GM23338 (cell line): ENCODE data around the gene NKAIN2.

Experiments used
- CREB1 ChIP-seq: fragments of 250-450 bp; sonication (Bioruptor Pico); IDR thresholded peaks from 2 replicates; pipeline ENCODE4 v1.5.0; 2020; ENCODE audit warnings: low read depth, mild to moderate bottlenecking, moderate library complexity
- CTCF ChIP-seq, 2 experiments: fragments of 200-600 bp in 1 of 2; sonication (generic) in 1 of 2; conservative IDR thresholded peaks; 2 replicates each; pipeline versions ENCODE4 v1.5.1 to v1.6.1; 2016 to 2017; ENCODE audit warnings: antibody characterized with exemption in 2 of 2, low read depth in 2 of 2, mild to moderate bottlenecking in 2 of 2, moderate library complexity in 1 of 2
- ETS1 ChIP-seq: IDR thresholded peaks from 2 replicates; pipeline ENCODE4 v1.6.1; 2016; ENCODE audit warnings: antibody characterized with exemption
- EZH2 ChIP-seq: fragments of 200-600 bp; sonication (generic); IDR thresholded peaks from one replicate; pipeline ENCODE4 v1.8.0; 2017; ENCODE audit warnings: antibody characterized with exemption, mild to moderate bottlenecking, low read depth; ENCODE audit not compliant: unreplicated experiment
- EZH2phosphoT487 ChIP-seq: fragments of 200-600 bp; sonication (generic); IDR thresholded peaks from one replicate; pipeline ENCODE4 v1.8.1; 2018; ENCODE audit warnings: antibody characterized with exemption; ENCODE audit not compliant: unreplicated experiment
- JUNB ChIP-seq: IDR thresholded peaks from one replicate; pipeline ENCODE4 v1.6.1; 2016; ENCODE audit warnings: antibody characterized with exemption; ENCODE audit not compliant: unreplicated experiment
- NANOG ChIP-seq: IDR thresholded peaks from 2 replicates; pipeline ENCODE4 v1.6.1; 2016; ENCODE audit warnings: antibody characterized with exemption, borderline replicate concordance
- POLR2AphosphoS5 ChIP-seq: IDR thresholded peaks from 2 replicates; pipeline ENCODE4 v1.6.1; 2016; ENCODE audit warnings: antibody characterized with exemption, low read depth
- REST ChIP-seq: IDR thresholded peaks from one replicate; pipeline ENCODE4 v1.6.1; 2018; ENCODE audit warnings: antibody characterized with exemption; ENCODE audit not compliant: unreplicated experiment
- STAT1 ChIP-seq: IDR thresholded peaks from one replicate; pipeline ENCODE4 v1.6.1; 2016; ENCODE audit warnings: antibody characterized with exemption; ENCODE audit not compliant: unreplicated experiment
- ZNF114 ChIP-seq: fragments of 250-450 bp; sonication (Bioruptor Pico); IDR thresholded peaks from 2 replicates; pipeline ENCODE4 v1.5.0; 2020; ENCODE audit warnings: mild to moderate bottlenecking, moderate library complexity
- ZNF331 ChIP-seq: fragments of 250-450 bp; sonication (Bioruptor Pico); IDR thresholded peaks from 2 replicates; pipeline ENCODE4 v1.5.0; 2020; ENCODE audit warnings: low read depth, mild to moderate bottlenecking, moderate library complexity
- TF ChIP-seq, protein P1 (sequence below): fragments of 250-450 bp; sonication (Bioruptor Pico); IDR thresholded peaks from 2 replicates; pipeline ENCODE4 v1.5.0; 2020; ENCODE audit warnings: mild to moderate bottlenecking, moderate library complexity

- TF ChIP-seq CTCF (conservative IDR thresholded peaks at IDR 0.05; ENCODE audit: low read depth in 2 of 2) (no peak), POLR2AphosphoS5 (no peak), REST (no peak), EZH2 (no peak), JUNB (no peak), EZH2phosphoT487 (no peak), ETS1 (no peak), STAT1 (no peak), ZNF331 (CRISPR knock-in tag) (no peak), CREB1 (no peak), ZNF114 (CRISPR knock-in tag) (no peak), NANOG (no peak)
- TF ChIP-seq, protein P1, sequence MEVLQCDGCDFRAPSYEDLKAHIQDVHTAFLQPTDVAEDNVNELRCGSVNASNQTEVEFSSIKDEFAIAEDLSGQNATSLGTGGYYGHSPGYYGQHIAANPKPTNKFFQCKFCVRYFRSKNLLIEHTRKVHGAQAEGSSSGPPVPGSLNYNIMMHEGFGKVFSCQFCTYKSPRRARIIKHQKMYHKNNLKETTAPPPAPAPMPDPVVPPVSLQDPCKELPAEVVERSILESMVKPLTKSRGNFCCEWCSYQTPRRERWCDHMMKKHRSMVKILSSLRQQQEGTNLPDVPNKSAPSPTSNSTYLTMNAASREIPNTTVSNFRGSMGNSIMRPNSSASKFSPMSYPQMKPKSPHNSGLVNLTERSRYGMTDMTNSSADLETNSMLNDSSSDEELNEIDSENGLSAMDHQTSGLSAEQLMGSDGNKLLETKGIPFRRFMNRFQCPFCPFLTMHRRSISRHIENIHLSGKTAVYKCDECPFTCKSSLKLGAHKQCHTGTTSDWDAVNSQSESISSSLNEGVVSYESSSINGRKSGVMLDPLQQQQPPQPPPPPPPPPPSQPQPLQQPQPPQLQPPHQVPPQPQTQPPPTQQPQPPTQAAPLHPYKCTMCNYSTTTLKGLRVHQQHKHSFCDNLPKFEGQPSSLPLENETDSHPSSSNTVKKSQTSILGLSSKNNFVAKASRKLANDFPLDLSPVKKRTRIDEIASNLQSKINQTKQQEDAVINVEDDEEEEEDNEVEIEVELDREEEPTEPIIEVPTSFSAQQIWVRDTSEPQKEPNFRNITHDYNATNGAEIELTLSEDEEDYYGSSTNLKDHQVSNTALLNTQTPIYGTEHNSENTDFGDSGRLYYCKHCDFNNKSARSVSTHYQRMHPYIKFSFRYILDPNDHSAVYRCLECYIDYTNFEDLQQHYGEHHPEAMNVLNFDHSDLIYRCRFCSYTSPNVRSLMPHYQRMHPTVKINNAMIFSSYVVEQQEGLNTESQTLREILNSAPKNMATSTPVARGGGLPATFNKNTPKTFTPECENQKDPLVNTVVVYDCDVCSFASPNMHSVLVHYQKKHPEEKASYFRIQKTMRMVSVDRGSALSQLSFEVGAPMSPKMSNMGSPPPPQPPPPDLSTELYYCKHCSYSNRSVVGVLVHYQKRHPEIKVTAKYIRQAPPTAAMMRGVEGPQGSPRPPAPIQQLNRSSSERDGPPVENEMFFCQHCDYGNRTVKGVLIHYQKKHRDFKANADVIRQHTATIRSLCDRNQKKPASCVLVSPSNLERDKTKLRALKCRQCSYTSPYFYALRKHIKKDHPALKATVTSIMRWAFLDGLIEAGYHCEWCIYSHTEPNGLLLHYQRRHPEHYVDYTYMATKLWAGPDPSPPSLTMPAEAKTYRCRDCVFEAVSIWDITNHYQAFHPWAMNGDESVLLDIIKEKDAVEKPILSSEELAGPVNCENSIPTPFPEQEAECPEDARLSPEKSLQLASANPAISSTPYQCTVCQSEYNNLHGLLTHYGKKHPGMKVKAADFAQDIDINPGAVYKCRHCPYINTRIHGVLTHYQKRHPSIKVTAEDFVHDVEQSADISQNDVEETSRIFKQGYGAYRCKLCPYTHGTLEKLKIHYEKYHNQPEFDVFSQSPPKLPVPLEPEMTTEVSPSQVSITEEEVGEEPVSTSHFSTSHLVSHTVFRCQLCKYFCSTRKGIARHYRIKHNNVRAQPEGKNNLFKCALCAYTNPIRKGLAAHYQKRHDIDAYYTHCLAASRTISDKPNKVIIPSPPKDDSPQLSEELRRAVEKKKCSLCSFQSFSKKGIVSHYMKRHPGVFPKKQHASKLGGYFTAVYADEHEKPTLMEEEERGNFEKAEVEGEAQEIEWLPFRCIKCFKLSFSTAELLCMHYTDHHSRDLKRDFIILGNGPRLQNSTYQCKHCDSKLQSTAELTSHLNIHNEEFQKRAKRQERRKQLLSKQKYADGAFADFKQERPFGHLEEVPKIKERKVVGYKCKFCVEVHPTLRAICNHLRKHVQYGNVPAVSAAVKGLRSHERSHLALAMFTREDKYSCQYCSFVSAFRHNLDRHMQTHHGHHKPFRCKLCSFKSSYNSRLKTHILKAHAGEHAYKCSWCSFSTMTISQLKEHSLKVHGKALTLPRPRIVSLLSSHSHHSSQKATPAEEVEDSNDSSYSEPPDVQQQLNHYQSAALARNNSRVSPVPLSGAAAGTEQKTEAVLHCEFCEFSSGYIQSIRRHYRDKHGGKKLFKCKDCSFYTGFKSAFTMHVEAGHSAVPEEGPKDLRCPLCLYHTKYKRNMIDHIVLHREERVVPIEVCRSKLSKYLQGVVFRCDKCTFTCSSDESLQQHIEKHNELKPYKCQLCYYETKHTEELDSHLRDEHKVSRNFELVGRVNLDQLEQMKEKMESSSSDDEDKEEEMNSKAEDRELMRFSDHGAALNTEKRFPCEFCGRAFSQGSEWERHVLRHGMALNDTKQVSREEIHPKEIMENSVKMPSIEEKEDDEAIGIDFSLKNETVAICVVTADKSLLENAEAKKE (CRISPR knock-in tag) = no peak
Observed at GRCh38 chr6:124282541-124282940, 478.9 kb downstream of the NKAIN2 start.
